Nephron progenitor cell (in vitro differentiated cells): ENCODE measurements around the gene MFAP5.

ENCODE experiments used
- DNase-seq: peaks from one replicate; pipeline ENCODE4 v3.0.0; 2021
- H3K27ac Mint-ChIP-seq: 2 replicates; pipeline ENCODE4 v1.8.0; 2021; ENCODE audit warnings: mild to moderate bottlenecking, moderate library complexity, mixed read lengths
- H3K27me3 Mint-ChIP-seq: 2 replicates; pipeline ENCODE4 v1.8.0; 2021; ENCODE audit warnings: mild to moderate bottlenecking, low read depth, mixed read lengths; ENCODE audit not compliant: poor library complexity
- H3K36me3 Mint-ChIP-seq: 2 replicates; pipeline ENCODE4 v1.8.0; 2021; ENCODE audit warnings: low read depth, mixed read lengths
- H3K4me1 Mint-ChIP-seq: 2 replicates; pipeline ENCODE4 v1.8.0; 2021; ENCODE audit warnings: mixed read lengths
- H3K4me3 Mint-ChIP-seq: 2 replicates; pipeline ENCODE4 v1.8.0; 2021; ENCODE audit warnings: mild to moderate bottlenecking, moderate library complexity, mixed read lengths
- H3K9me3 Mint-ChIP-seq: 2 replicates; pipeline ENCODE4 v1.8.0; 2021; ENCODE audit warnings: mild to moderate bottlenecking, moderate library complexity, mixed read lengths
- TF ChIP-seq, protein P1 (sequence below): fragments of 200-600 bp; sonication (generic); IDR thresholded peaks from 2 replicates; pipeline ENCODE4 v1.5.0; 2021; ENCODE audit warnings: antibody characterized with exemption

MFAP5 gene

GRCh38 chr12:8662593-8662992 is at the start of gene MFAP5:
MFAP5 (minus strand) TSS chr12:8662826; CDS start chr12:8662104, 722 bp downstream.
- Mint-ChIP-seq H3K4me1 (peaks cover 5% of the 10 kb centered on the region), H3K27ac (no peak within 1 kb of the TSS), H3K36me3 (no peaks in the 10 kb centered on the region), H3K27me3 (peaks cover 7% of the 10 kb centered on the region), H3K4me3 (no peak within 1 kb of the TSS), H3K9me3 (no peaks in the 10 kb centered on the region)
- DNase-seq = no peak
- TF ChIP-seq, protein P1, sequence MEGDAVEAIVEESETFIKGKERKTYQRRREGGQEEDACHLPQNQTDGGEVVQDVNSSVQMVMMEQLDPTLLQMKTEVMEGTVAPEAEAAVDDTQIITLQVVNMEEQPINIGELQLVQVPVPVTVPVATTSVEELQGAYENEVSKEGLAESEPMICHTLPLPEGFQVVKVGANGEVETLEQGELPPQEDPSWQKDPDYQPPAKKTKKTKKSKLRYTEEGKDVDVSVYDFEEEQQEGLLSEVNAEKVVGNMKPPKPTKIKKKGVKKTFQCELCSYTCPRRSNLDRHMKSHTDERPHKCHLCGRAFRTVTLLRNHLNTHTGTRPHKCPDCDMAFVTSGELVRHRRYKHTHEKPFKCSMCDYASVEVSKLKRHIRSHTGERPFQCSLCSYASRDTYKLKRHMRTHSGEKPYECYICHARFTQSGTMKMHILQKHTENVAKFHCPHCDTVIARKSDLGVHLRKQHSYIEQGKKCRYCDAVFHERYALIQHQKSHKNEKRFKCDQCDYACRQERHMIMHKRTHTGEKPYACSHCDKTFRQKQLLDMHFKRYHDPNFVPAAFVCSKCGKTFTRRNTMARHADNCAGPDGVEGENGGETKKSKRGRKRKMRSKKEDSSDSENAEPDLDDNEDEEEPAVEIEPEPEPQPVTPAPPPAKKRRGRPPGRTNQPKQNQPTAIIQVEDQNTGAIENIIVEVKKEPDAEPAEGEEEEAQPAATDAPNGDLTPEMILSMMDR = no peak

GRCh38 chr12:8709124-8709830 is 46.7 kb upstream of the MFAP5 start:
- H3K36me3 Mint-ChIP-seq = peaks cover 25% of the 10 kb centered on the region
- no peak overlapping the region for H3K4me3 Mint-ChIP-seq
- no peak overlapping the region for H3K27ac Mint-ChIP-seq
- H3K9me3 Mint-ChIP-seq = no peaks in the 10 kb centered on the region
- DNase-seq = no peak
- H3K27me3 Mint-ChIP-seq = no peaks in the 10 kb centered on the region
- TF ChIP-seq, protein P1 = no peak
- peaks cover 49% of the 10 kb centered on the region for H3K4me1 Mint-ChIP-seq

DNA sequence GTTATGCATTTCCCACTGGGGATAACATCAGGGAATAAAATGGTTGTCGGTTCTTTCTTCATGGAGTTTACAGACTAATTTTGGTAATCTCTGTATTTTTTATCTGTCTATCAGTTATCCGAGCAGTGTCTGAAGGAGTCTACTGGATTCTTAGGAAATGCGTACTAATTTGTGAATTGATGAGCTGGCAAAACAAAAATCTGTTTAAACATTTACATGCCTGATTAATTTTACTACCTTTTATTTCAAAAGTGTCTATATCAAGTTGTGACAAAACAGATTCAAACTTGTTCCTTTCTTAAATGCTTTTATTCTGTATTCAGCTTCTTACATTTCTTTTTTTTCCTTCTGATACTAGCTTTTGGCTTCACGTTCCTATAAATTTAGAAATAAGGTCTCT is 39.5 kb upstream of the MFAP5 start:
- no peak for DNase-seq
- Mint-ChIP-seq H3K4me3 (no peak overlapping the region), H3K36me3 (peaks cover 25% of the 10 kb centered on the region), H3K27ac (no peak overlapping the region), H3K4me1 (peaks cover 41% of the 10 kb centered on the region), H3K9me3 (no peaks in the 10 kb centered on the region), H3K27me3 (no peaks in the 10 kb centered on the region)
- TF ChIP-seq, protein P1 = no peak

DNA sequence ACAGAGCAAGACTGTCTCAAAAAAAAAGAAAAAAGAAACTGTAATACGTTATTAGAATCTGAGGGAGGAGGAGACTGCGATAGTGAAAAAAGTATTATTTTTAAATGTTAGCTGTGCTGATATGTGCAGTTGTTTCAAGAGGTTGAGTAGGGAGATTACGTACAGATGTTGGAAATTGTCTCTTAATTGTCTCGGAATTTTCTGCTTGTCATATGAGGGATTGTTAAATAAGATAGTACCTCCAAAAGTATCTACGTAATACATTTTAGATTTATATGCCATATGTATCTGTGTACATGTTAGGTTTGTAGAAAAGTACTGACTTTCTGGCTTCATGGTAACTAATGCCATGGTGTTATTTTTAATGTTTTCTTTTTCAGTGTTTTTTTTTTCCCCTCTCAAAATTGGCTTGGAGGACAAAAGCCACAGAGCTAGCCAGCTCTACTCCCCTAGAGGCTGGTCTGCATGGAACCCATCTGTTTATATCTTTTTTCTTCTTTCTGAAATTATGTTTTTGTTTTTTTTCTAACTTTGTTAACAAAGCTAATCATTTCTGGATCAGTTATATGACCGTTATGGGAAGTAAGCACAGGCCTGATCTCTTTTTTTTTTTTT is 38.5 kb upstream of the MFAP5 start:
- TF ChIP-seq, protein P1 = no peak
- peaks cover 18% of the 10 kb centered on the region for H3K36me3 Mint-ChIP-seq
- H3K9me3 Mint-ChIP-seq = no peaks in the 10 kb centered on the region
- H3K4me3 Mint-ChIP-seq = no peak overlapping the region
- H3K4me1 Mint-ChIP-seq = peaks cover 45% of the 10 kb centered on the region
- H3K27me3 Mint-ChIP-seq = no peaks in the 10 kb centered on the region
- H3K27ac Mint-ChIP-seq = no peak overlapping the region
- DNase-seq = no peak

GRCh38 chr12:8699714-8700113 is 37.1 kb upstream of the MFAP5 start:
- Mint-ChIP-seq H3K9me3 (no peaks in the 10 kb centered on the region), H3K4me3 (peak overlapping the region; percentile 88), H3K4me1 (peaks cover 54% of the 10 kb centered on the region), H3K36me3 (peaks cover 13% of the 10 kb centered on the region), H3K27ac (peak overlapping the region; percentile 93), H3K27me3 (no peaks in the 10 kb centered on the region)
- no peak for DNase-seq
- TF ChIP-seq, protein P1 = no peak

- Mint-ChIP-seq H3K9me3 (no peaks in the 10 kb centered on the region), H3K36me3 (peaks cover 13% of the 10 kb centered on the region), H3K27me3 (no peaks in the 10 kb centered on the region), H3K4me1 (peaks cover 54% of the 10 kb centered on the region), H3K27ac (peak overlapping the region; percentile 42), H3K4me3 (peak overlapping the region; percentile 88)
- TF ChIP-seq, protein P1 = no peak
- no peak for DNase-seq
Measured at GRCh38 chr12:8698879-8699278, 36.3 kb upstream of the MFAP5 start.
